RWPE2 (cell line): Measurements from ENCODE around the gene KLF16.

Experiments
- ATAC-seq: fragments of 200-7000 bp; cut with Tn5 transposase; 3 replicates; pipeline ENCODE4 v1.9.1; 2021; ENCODE audit warnings: low read depth
- DNase-seq: peaks from one replicate; pipeline ENCODE4 v3.0.0-alpha.2; 2020; ENCODE audit warnings: low spot score
- H3K27ac ChIP-seq: fragments of 450-650 bp; 2 replicates; pipeline ENCODE4 v1.5.1; 2017; ENCODE audit warnings: mild to moderate bottlenecking; ENCODE audit not compliant: poor library complexity, severe bottlenecking
- H3K27me3 ChIP-seq: fragments of 250-450 bp; sonication (Bioruptor Pico); 2 replicates; pipeline ENCODE4 v1.5.1; 2021; ENCODE audit warnings: mild to moderate bottlenecking, moderate library complexity; ENCODE audit not compliant: insufficient read depth, poor library complexity, severe bottlenecking
- H3K36me3 ChIP-seq: fragments of 250-450 bp; sonication (Bioruptor Pico); 2 replicates; pipeline ENCODE4 v1.5.1; 2020; ENCODE audit warnings: low read depth, mild to moderate bottlenecking, moderate library complexity
- H3K4me1 ChIP-seq: fragments of 250-450 bp; sonication (Bioruptor Pico); 2 replicates; pipeline ENCODE4 v1.5.1; 2021; ENCODE audit warnings: mild to moderate bottlenecking, moderate library complexity; ENCODE audit not compliant: insufficient read depth, poor library complexity, severe bottlenecking
- H3K4me3 ChIP-seq: fragments of 250-450 bp; sonication (Bioruptor Pico); 2 replicates; pipeline ENCODE4 v1.5.1; 2021; ENCODE audit warnings: mild to moderate bottlenecking, moderate library complexity; ENCODE audit not compliant: severe bottlenecking
- H3K9me3 ChIP-seq: fragments of 250-450 bp; sonication (Bioruptor Pico); 2 replicates; pipeline ENCODE4 v1.5.1; 2021; ENCODE audit warnings: mild to moderate bottlenecking, moderate library complexity; ENCODE audit not compliant: severe bottlenecking
- CTCF ChIP-seq: fragments of 450-650 bp; IDR thresholded peaks from one replicate; pipeline ENCODE4 v1.5.1; 2017; ENCODE audit warnings: mild to moderate bottlenecking, moderate library complexity; ENCODE audit not compliant: poor library complexity, severe bottlenecking

Gene KLF16

GRCh38 chr19:1836458-1837221, 26.7 kb downstream of the KLF16 start:
- Histone ChIP-seq H3K27me3 (no peaks in the 10 kb centered on the region), H3K9me3 (no peaks in the 10 kb centered on the region), H3K36me3 (peaks cover 5% of the 10 kb centered on the region; the same call in 1 of the 2 replicates), H3K27ac (no peak overlapping the region), H3K4me3 (no peak overlapping the region), H3K4me1 (no peaks in the 10 kb centered on the region)
- ATAC-seq (no peak), DNase-seq (no peak)
- TF ChIP-seq CTCF, result no peak

- Histone ChIP-seq H3K36me3 (peaks cover 12% of the 10 kb centered on the region), H3K4me1 (no peaks in the 10 kb centered on the region), H3K27ac (no peak overlapping the region)
Measured at GRCh38 chr19:1833540-1833939, 29.8 kb downstream of the KLF16 start.

GRCh38 chr19:1832046-1832663, 31.2 kb downstream of the KLF16 start:
- ATAC-seq, result no peak
- H3K27ac ChIP-seq, result no peak overlapping the region
- DNase-seq, result no peak
- H3K27me3 ChIP-seq, result no peaks in the 10 kb centered on the region
- H3K4me1 ChIP-seq, result no peaks in the 10 kb centered on the region
- TF ChIP-seq CTCF, result no peak
- no peaks in the 10 kb centered on the region for H3K9me3 ChIP-seq
- no peak overlapping the region for H3K4me3 ChIP-seq
- peaks cover 6% of the 10 kb centered on the region for H3K36me3 ChIP-seq

More at GRCh38 chr19:1833540-1833939, 29.8 kb downstream of the KLF16 start:
- Histone ChIP-seq H3K27me3 (no peaks in the 10 kb centered on the region), H3K4me3 (no peak overlapping the region), H3K9me3 (no peaks in the 10 kb centered on the region)
- no peak for TF ChIP-seq CTCF
- DNase-seq, result no peak
- no peak for ATAC-seq

GRCh38 chr19:1830978-1831377, 32.4 kb downstream of the KLF16 start:
- no peaks in the 10 kb centered on the region for H3K4me1 ChIP-seq
- ATAC-seq, result no peak
- TF ChIP-seq CTCF, result no peak
- H3K9me3 ChIP-seq, result no peaks in the 10 kb centered on the region
- no peaks in the 10 kb centered on the region for H3K27me3 ChIP-seq
- peaks cover 7% of the 10 kb centered on the region for H3K36me3 ChIP-seq
- no peak overlapping the region for H3K4me3 ChIP-seq
- H3K27ac ChIP-seq, result no peak overlapping the region
- no peak for DNase-seq

GRCh38 chr19:1830568-1830967, 32.8 kb downstream of the KLF16 start:
- no peaks in the 10 kb centered on the region for H3K9me3 ChIP-seq
- H3K4me1 ChIP-seq, result no peaks in the 10 kb centered on the region
- TF ChIP-seq CTCF, result no peak
- H3K4me3 ChIP-seq, result no peak overlapping the region
- no peak for ATAC-seq
- no peak for DNase-seq
- no peak overlapping the region for H3K27ac ChIP-seq
- peaks cover 11% of the 10 kb centered on the region for H3K36me3 ChIP-seq
- H3K27me3 ChIP-seq, result no peaks in the 10 kb centered on the region
